ENCODE data around the gene PMPCA. TPM values are rescaled to one million over a fixed set of nuclear protein-coding genes. Genes with fewer than 3 reads are reported as not detected.

The PMPCA gene
- total RNA-seq, 4 donors from 2014 or later: 29.4 to 38.7 (median 33.5) TPM

DNA sequence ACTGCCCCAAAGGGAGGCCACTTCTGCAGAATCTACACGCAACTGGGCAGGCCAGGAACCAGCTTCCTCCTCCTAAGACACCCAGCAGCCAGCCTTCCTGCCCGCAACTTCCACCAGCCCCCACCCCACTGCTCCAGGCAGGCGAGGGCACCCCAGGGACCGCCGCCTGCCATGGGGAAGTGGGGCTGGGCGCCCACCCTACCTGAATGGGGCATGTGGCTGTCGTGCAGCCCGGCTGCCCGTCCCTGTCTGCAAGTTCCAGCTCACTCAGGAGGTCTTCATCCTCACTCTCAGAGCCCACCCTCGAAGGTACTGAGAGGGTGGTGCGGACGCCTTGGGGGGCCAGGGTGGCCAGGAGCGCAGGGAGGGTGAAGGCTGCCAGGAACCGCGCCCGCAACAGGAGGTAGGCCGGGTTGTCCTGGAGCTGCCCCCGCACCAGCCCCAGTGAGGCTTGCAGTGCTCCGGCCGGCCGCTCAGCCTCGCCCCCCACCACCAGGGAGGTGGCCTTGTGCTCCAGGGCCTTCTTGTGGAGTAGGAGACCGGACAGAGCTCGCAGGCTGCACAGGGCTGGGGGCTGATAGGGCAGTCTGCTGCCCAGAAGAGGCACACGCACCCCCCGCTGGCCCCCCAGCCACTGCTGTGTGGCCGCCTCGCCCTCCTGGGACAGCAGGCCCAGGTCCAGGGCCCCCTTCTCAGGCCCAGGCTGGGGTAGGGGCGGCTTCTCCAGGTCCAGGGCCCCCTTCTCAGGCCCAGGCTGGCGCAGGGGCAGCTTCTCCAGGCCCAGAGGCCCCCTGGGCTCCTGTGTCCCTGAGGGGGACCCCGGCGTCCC is 32.9 kb upstream of the PMPCA start:
- intact Hi-C loops (cut with DNase I): no loop called here
- Histone ChIP-seq H3K4me3 (no peak overlapping the region), H3K27me3 (no peaks in the 10 kb centered on the region), H3K36me3 (peaks cover 18 to 58% (median 18%) of the 10 kb centered on the region in 3 donors), H3K27ac (no peak overlapping the region), H3K4me1 (peaks cover 0 to 17% (median 3%) of the 10 kb centered on the region in 3 donors), H3K9me3 (no peaks in the 10 kb centered on the region)
- TF ChIP-seq POLR2A (IDR thresholded peaks at IDR 0.05): no peak
- TF ChIP-seq, protein P1, sequence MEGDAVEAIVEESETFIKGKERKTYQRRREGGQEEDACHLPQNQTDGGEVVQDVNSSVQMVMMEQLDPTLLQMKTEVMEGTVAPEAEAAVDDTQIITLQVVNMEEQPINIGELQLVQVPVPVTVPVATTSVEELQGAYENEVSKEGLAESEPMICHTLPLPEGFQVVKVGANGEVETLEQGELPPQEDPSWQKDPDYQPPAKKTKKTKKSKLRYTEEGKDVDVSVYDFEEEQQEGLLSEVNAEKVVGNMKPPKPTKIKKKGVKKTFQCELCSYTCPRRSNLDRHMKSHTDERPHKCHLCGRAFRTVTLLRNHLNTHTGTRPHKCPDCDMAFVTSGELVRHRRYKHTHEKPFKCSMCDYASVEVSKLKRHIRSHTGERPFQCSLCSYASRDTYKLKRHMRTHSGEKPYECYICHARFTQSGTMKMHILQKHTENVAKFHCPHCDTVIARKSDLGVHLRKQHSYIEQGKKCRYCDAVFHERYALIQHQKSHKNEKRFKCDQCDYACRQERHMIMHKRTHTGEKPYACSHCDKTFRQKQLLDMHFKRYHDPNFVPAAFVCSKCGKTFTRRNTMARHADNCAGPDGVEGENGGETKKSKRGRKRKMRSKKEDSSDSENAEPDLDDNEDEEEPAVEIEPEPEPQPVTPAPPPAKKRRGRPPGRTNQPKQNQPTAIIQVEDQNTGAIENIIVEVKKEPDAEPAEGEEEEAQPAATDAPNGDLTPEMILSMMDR (IDR thresholded peaks at IDR 0.05): no peak
- DNase-seq: no peak
- WGBS, 2 donors: no CpG with 5 or more reads among the region's 32 CpGs

DNA sequence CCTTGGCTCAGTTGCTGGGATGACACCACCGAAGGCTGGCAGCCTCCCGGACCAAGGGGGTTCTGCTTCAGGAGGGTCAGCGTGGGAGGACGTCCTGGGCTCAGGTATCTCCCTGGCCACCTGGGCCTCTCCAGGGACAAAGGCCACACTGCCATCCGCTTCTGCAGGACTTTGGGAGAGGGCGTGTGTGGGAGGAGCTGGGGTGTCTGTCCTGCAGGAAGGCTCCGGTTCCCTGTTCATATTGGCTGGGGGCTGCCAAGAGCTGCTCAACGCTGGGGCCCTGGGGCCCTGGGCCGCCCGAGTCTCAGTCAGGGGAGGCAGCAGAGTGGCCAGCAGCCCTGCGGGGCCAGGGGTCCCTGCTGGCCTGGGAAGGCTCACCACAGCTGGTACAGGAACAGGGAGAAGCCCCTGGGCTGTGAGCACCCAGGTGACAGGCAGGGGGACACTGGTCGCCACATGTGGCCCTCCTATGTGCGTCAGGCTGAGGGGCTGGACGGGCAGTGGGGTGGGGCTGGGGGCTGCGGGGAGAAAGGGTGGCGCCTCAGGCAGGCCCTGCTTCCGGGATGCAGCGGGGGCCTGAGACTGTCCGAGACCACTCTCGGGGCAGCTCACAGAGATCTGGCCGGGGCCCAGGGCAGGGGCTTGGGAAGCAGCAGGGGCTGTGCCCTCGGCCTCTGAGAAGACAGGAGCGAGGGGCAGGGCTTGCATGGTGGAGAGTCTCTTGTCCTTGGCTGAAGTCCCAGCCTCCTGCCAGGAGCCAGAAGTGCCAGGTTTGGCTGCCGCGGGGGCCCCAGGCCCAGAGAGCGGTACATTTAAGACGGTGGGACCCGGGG is 32.1 kb upstream of the PMPCA start:
- H3K27ac ChIP-seq: no peak overlapping the region
- H3K36me3 ChIP-seq: peaks cover 18 to 66% (median 22%) of the 10 kb centered on the region in 3 donors
- intact Hi-C loops (cut with DNase I): no loop called here
- H3K4me3 ChIP-seq: no peak overlapping the region
- no peak for TF ChIP-seq POLR2A (IDR thresholded peaks at IDR 0.05)
- TF ChIP-seq, protein P1 (IDR thresholded peaks at IDR 0.05): no peak
- H3K4me1 ChIP-seq: peaks cover 0 to 8% (median 0%) of the 10 kb centered on the region in 3 donors
- no peak for DNase-seq
- no peaks in the 10 kb centered on the region for H3K9me3 ChIP-seq
- 60 to 92% methylated on average over 2 to 10 of the region's 28 CpGs for WGBS, 2 donors
- no peaks in the 10 kb centered on the region for H3K27me3 ChIP-seq

DNA sequence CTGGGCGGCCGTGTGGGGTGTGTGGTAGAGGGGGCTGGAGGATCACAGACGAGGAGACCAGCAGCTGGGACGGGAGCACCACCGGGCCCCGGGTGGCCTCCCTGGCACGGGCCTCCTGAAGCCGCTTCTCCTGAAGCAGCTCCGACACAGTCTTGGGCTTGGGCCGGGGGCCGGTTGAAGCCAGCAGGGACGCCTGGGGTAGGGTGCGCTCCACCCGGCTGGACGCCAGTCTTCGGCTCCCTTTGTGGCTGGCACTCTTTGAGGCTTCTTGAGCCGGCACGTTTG is 31.5 kb upstream of the PMPCA start:
- TF ChIP-seq POLR2A (IDR thresholded peaks at IDR 0.05): no peak
- TF ChIP-seq, protein P1 (IDR thresholded peaks at IDR 0.05): no peak
- Histone ChIP-seq H3K27me3 (no peaks in the 10 kb centered on the region), H3K9me3 (no peaks in the 10 kb centered on the region), H3K36me3 (peaks cover 18 to 72% (median 25%) of the 10 kb centered on the region in 3 donors), H3K4me3 (no peak overlapping the region), H3K27ac (no peak overlapping the region), H3K4me1 (peaks cover 0 to 3% (median 0%) of the 10 kb centered on the region in 3 donors)
- WGBS, 2 donors: 93% methylated on average over 4 of the region's 18 CpGs; no CpG with 5 or more reads in 1 of the 2 donors
- intact Hi-C loops (cut with DNase I): no loop called here
- DNase-seq: no peak

DNA sequence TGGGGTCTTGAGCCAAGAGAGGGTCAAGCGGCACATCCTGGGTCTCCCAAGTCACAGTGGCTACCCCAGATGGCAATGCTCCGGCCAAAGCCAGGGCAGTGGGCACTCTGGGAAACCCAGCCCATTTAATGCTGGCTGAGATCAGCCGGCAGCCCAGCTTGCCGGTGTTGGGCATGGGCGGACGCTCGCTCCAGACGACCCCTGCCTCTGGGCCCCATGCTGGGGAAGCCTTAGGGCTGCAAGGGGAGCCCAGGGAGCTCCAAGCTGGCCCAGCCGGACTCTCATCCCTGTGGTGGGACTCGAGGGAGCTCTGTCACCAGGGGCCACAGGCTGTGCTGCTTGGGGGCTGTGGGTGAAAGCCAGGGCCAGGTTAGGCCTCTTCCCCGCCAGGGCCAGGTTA is 31.1 kb upstream of the PMPCA start:
- no CpG with 5 or more reads among the region's 11 CpGs for WGBS, 2 donors
- H3K4me1 ChIP-seq: no peaks in the 10 kb centered on the region
- H3K27me3 ChIP-seq: no peaks in the 10 kb centered on the region
- DNase-seq: no peak
- intact Hi-C loops (cut with DNase I): no loop called here
- no peaks in the 10 kb centered on the region for H3K9me3 ChIP-seq
- H3K27ac ChIP-seq: no peak overlapping the region
- TF ChIP-seq POLR2A (IDR thresholded peaks at IDR 0.05): no peak
- TF ChIP-seq, protein P1 (IDR thresholded peaks at IDR 0.05): no peak
- H3K36me3 ChIP-seq: peaks cover 18 to 76% (median 30%) of the 10 kb centered on the region in 3 donors
- H3K4me3 ChIP-seq: no peak overlapping the region

DNA sequence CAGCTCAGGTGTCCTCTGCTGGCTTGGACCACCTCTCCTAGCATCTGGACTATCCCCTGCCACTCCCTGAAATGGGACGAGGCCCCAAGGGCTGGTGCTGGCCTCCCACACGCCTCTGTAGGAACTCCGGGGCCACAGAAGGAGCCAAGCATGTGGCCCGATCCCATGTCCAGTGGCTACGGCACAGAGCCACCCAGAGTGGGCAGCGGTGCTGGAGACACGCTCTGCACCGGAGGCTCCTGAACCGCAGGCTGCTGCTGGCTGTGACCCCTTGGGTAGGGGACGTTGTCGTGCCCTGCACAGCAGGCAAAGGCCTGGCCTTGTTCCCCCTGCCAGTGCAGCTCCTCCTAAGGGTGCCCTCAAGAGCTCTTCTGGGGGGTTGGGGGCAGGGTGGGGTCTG is 30.6 kb upstream of the PMPCA start:
- H3K27ac ChIP-seq: no peak overlapping the region
- H3K9me3 ChIP-seq: no peaks in the 10 kb centered on the region
- no peaks in the 10 kb centered on the region for H3K27me3 ChIP-seq
- H3K36me3 ChIP-seq: peaks cover 18 to 81% (median 30%) of the 10 kb centered on the region in 3 donors
- no peaks in the 10 kb centered on the region for H3K4me1 ChIP-seq
- no peak for TF ChIP-seq POLR2A (IDR thresholded peaks at IDR 0.05)
- TF ChIP-seq, protein P1 (IDR thresholded peaks at IDR 0.05): no peak
- intact Hi-C loops (cut with DNase I): no loop called here
- H3K4me3 ChIP-seq: no peak overlapping the region
- DNase-seq: no peak
- WGBS, 2 donors: 85 to 90% methylated on average over 2 to 4 of the region's 11 CpGs

Data from esophagus squamous epithelium (tissue), 5 donors.